Erythroblast (primary cell): ENCODE data around the gene FRRS1L.

Experiments used
- GATA1 ChIP-seq: IDR thresholded peaks from 2 replicates; pipeline ENCODE4 v1.6.1; 2011; ENCODE audit warnings: low read depth, mild to moderate bottlenecking, control low read depth, low read length, moderate library complexity
- POLR2A ChIP-seq: IDR thresholded peaks from 2 replicates; pipeline ENCODE4 v1.6.1; 2011; ENCODE audit warnings: mild to moderate bottlenecking, low read length

DNA sequence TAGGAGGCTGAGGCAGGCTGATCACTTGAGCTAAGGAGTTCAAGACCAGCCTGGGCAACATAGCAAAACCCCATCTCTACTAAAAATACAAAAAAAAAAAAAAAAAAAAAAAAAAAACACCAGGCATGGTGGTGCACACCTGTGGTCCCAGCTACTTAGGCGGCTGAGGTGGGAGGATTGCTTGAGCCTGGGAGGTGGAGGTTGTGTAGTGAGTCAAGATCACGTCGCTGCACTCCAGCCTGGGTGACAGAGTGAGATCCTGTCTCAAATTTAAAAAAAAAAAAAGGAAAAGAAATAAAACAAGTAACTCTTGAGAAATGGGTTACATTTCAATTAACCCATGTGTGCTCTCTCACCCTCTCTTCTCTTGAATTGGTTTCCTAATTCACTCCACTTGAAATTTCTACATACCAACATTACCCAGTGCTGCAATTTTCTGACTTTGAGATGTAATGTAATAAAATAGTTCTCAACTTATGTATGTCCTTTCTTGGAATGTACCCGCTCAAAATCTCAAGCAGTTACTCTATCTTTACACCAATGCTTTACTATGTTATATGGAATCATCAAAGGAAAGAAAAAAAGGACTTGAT lies 83.1 kb downstream of the FRRS1L start:
- TF ChIP-seq POLR2A (no peak), GATA1 (no peak)
